GM04503 (cell line): ENCODE results near the gene CTU2.

Experiments used
- DNase-seq: peaks from one replicate; pipeline ENCODE4 v3.0.0-alpha.2; 2012; ENCODE audit warnings: low read depth

The CTU2 gene

DNA sequence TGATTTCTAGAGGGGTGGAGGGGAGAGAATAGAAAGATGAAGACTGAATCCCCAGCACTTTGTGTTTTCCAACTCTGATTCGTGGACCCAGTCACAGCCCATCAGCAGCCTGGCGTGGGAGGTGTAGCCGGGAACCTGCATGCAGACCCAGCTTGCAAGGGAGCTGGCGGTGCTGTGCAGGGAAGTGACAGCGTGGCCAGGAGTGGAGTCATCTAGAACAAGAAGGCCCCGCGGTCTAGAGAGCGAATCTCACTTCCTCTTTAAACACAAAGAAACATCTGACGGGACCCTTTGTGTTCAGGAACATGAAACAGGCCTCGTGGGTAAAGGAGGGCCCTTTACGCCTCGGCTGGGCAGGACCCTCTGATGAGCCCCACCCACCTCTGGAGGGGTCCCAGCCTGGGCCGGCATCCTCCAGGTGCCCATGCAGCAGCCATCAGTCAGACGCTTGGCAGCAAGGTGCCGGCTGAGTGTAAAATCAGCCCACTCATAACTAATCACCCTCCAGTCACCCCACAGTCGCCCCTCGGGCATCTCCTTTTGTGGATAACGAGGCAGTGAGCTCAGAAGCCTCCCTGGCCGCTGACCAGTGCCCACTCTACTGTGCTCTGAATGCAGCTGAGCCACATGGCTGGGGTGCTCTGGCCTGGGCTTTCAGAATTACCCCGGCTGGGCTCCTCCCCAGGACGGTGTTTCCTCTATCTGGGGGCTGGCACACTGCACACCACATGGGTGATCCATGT, 24.4 kb upstream of the CTU2 start:
- DNase-seq: no peak

DNA sequence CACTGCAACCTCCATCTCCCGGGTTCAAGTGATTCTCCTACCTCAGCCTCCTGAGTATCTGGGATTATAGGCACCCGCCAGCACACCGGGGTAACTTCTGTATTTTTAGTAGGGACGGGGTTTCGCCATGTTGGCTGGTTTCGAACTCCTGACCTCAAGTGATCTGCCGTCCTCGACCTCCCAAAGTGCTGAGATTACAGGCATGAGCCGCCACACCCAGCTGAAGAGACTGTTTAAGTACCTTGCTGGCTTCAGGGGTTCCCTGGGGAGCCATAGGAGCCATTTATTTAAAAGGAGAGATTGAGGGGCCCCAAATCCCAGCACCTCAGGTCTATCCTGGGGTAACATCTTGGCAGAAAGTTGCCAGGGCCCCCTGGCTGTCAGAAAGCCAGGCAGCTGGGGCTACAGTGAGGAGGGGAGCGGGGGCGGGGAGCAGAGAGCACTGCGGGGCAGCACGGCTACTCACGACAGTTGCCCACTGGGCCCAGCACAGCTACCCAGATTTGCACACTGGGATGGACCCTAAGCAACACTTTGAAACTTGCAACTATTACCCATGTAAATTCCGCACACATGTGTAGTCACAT, 21.6 kb upstream of the CTU2 start:
- DNase-seq: no peak

- DNase-seq: no peak
Observed at GRCh38 chr16:88685156-88686061, 20.9 kb upstream of the CTU2 start.

- no peak for DNase-seq
Observed at GRCh38 chr16:88686062-88686438, 20.3 kb upstream of the CTU2 start.

DNA sequence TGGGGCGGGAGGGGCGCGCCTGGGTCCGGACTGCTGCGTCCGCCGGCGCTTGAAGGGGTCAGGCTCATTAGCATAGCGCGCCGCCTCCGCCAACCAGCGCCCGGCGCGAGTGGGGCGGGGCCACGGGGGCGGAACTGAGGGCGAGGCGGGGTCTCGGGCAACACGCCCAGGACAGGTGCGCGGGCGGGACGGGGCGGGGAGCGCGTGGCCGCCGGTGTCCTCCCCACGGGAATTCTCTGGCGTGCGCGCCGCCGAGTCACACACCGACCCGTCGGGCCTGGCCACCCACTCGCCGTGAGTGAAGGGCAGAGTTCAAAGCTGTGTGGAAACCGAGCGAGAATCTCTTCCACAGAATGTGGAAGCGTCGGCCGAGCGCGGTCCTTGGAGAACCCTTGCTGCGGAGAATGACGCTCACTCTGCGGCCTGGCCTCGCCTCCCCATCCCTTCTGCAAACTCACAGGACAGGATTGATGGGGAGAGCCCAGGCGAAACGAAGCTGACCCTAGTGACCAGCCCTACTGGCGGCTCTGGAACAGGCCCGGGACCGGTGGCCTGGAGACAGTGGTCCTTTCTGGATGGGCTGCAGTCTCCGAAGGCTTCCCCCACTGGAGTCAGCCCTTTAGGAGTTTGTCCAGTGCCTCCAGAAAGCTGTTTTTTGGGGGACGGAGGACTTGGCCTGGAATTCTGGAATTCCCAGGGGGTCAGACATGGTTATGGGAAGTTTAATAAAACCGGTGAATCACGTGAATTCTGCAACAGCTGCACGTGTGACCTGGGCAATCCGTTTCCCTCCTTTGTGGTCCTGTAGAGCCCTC, 19.7 kb upstream of the CTU2 start, which contains the start of gene SNAI3:
Gene SNAI3 (minus strand): TSS at position 69 of the 815 bp plus-strand sequence. CDS start 101 bp downstream, outside the sequence.
- DNase-seq: no peak

GRCh38 chr16:88687254-88687576, 19.1 kb upstream of the CTU2 start:
- DNase-seq: no peak

- no peak for DNase-seq
Observed at GRCh38 chr16:88687676-88688012, 18.7 kb upstream of the CTU2 start.

DNA sequence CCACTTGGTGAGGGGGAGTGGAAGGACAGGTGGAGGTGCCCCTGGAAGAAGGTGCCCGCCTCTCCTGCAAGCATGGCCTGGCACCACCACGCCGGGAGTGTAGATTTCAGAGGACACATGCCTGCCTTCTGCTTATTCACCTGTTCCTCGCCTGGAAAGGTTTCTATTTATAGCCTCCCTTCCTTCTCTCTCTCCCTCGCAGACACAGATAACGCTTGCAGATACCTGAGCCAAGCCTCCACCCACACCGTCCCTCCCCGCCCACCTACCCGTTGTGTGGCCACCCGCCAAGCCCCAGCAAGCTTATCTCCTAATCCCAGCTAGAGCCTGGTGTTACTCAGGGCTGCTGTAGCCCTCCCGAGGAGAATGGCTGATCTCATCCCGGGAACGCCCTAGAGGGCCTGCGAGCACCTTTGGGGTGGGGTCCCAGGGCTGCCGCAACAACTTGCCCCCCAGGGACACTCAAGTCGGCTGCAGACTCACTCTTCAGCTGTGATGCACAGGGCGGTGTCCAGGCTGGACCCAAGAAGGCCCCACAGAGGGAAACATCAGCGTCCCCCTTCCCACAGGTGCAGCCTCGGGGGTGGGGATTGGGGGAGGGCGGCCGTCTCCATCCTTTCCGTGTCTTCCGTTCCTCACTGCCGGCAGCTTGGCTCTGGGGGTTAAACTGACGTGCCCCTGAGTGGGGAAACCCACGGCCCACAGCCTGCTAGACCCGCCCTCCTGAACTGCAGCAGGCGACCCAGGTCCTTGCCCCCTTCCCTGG, 18.1 kb upstream of the CTU2 start:
- DNase-seq: no peak

- no peak for DNase-seq
Observed at GRCh38 chr16:88690341-88691128, 15.8 kb upstream of the CTU2 start.

DNA sequence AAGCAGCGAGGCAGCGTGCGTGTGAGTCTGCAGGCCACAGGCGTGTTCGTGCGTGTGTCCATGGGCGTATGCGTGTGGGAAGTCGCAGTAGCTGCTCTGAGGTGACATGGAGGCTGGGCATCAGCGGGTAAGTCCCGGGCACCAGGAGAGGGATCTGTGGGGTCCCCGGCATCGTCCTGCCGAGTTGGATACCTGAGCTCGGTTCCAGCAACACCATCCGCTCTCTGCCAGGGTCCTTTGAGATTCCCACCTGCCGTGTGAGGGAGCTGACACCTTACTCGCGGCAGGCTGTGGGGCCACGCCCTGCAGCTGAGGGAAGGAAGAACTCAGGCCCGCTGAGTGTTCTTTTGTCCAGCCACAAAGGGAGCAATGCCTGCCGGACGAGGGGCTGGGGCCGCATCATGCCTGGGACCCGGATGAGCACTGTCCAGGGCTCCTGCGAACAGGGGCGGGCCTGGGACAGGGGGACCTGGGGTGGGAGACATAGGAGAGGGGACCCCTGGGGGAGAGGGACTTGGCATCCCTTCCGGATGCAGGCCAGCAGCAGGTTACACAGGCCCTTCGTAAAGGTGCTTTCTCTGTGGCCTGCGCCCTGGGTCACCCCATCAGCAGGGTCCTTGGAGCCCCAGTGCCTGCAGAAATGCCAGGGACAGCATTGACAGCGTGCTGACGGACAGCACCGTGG, 15.0 kb upstream of the CTU2 start:
- no peak for DNase-seq

GRCh38 chr16:88691924-88692560, 14.3 kb upstream of the CTU2 start:
- DNase-seq: no peak

- no peak for DNase-seq
Observed at GRCh38 chr16:88692861-88693260, 13.4 kb upstream of the CTU2 start.

GRCh38 chr16:88693420-88694177, 12.7 kb upstream of the CTU2 start:
- DNase-seq: no peak

GRCh38 chr16:88694221-88695087, 11.8 kb upstream of the CTU2 start:
- DNase-seq: no peak

- no peak for DNase-seq
Observed at GRCh38 chr16:88695218-88695617, 11.1 kb upstream of the CTU2 start.

DNA sequence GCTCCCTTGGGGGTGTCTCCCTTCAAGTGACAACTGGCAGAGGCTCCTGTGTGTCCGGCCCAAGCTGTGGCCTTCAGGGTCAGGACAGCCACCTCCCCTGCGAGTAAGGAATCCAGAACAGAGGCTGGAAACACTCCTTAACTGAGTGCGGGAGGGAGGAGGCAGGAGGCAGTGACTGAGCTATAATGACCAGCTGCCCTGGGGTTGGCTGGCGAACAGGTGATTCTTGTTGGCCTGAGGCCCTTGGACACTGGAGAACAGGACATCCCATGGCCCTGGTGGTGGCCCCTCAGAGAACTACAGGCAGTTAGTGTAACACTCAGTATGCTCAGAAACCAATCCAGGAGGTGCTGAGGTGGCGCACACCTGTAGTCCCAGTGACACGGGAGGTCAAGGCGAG, 10.6 kb upstream of the CTU2 start:
- DNase-seq: no peak

DNA sequence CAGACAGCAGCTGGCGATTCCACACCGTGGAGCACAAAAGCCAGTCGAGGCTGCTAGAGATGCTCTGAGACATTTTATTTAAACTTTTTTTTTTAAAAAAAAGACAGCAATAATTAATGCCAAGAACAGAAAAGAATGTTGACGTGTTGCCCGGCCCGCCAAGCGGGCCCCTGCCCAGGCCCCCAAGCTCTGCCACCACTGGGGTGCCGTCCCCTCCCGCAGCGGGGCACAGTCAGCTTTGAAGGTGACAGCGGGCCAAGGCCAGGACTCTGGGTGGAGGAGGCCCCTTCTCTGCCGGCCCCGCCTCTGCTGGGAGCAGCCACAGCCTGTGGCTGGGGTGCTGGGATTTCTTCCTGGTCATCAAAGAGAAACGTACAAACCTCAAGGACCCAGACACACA, 9.9 kb upstream of the CTU2 start:
- no peak for DNase-seq
